Measurements from ENCODE around the gene HS6ST3. TPM values are rescaled to one million over a fixed set of nuclear protein-coding genes. Genes with fewer than 3 reads are reported as not detected.

HS6ST3 gene
- total RNA-seq, 4 donors from 2014 or later = 0.16 to 0.27 TPM; not detected in 2

- H3K9me3 ChIP-seq = no peaks in the 10 kb centered on the region
- no peak for DNase-seq
- H3K4me3 ChIP-seq = no peak overlapping the region
- H3K4me1 ChIP-seq = no peaks in the 10 kb centered on the region
- intact Hi-C loops (cut with DNase I; ENCODE audit: low total_unique reads) = no loop called here
- in situ Hi-C loops (cut with MboI; ENCODE audit: low pct_ligation_motif_present in 1 of 4, low pct_unique_long_range_greater_than_20kb in 1 of 4, low sequenced_read_pairs in 3 of 4) = no loop called here
- H3K36me3 ChIP-seq = no peaks in the 10 kb centered on the region
- TF ChIP-seq POLR2AphosphoS5 (IDR thresholded peaks at IDR 0.05) (no peak), POLR2A (IDR thresholded peaks at IDR 0.05) (no peak), EP300 (IDR thresholded peaks at IDR 0.05; ENCODE audit: low read depth) (no peak), CTCF (IDR thresholded peaks at IDR 0.05) (no peak)
- no peak overlapping the region for H3K27ac ChIP-seq
- no peaks in the 10 kb centered on the region for H3K27me3 ChIP-seq
Measured at GRCh38 chr13:96672016-96672415, 582.1 kb downstream of the HS6ST3 start.

GRCh38 chr13:96673825-96674224 lies 583.9 kb downstream of the HS6ST3 start:
- no peaks in the 10 kb centered on the region for H3K27me3 ChIP-seq
- no peaks in the 10 kb centered on the region for H3K4me1 ChIP-seq
- DNase-seq = no peak
- intact Hi-C loops (cut with DNase I; ENCODE audit: low total_unique reads) = no loop called here
- in situ Hi-C loops (cut with MboI; ENCODE audit: low pct_ligation_motif_present in 1 of 4, low pct_unique_long_range_greater_than_20kb in 1 of 4, low sequenced_read_pairs in 3 of 4) = no loop called here
- no peak overlapping the region for H3K4me3 ChIP-seq
- no peaks in the 10 kb centered on the region for H3K36me3 ChIP-seq
- WGBS, 2 donors (ENCODE audit: low coverage in 1 of 2) = 77 to 89% methylated on average over 3 of the region's 3 CpGs
- no peaks in the 10 kb centered on the region for H3K9me3 ChIP-seq
- TF ChIP-seq CTCF (IDR thresholded peaks at IDR 0.05) (no peak), POLR2AphosphoS5 (IDR thresholded peaks at IDR 0.05) (no peak), POLR2A (IDR thresholded peaks at IDR 0.05) (no peak), EP300 (IDR thresholded peaks at IDR 0.05; ENCODE audit: low read depth) (no peak)
- no peak overlapping the region for H3K27ac ChIP-seq

DNA sequence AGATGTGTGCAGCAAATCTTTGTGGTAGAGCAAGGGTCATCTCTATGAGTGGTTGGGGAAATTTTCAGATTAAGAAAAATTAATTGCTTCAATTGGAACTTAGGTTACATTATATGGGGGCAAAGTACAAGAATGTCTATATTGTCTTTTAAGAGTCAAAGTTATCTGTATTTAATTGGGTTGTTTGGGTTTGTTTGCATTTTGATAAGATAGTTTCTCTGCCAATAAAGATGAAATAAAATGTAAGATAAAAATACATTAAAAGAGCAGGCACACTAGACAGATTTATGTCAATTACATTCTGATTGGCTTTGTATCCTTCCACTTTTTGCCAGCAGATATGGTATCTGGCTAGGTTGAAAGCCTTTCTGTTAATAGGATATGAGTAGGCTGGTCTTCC lies 587.1 kb downstream of the HS6ST3 start:
- Histone ChIP-seq H3K4me3 (no peak overlapping the region), H3K4me1 (no peaks in the 10 kb centered on the region), H3K27ac (no peak overlapping the region), H3K36me3 (no peaks in the 10 kb centered on the region), H3K9me3 (no peaks in the 10 kb centered on the region), H3K27me3 (no peaks in the 10 kb centered on the region)
- in situ Hi-C loops (cut with MboI; ENCODE audit: low pct_ligation_motif_present in 1 of 4, low pct_unique_long_range_greater_than_20kb in 1 of 4, low sequenced_read_pairs in 3 of 4) = no loop called here
- no peak for TF ChIP-seq EP300 (IDR thresholded peaks at IDR 0.05; ENCODE audit: low read depth)
- DNase-seq = no peak
- intact Hi-C loops (cut with DNase I; ENCODE audit: low total_unique reads) = no loop called here

DNA sequence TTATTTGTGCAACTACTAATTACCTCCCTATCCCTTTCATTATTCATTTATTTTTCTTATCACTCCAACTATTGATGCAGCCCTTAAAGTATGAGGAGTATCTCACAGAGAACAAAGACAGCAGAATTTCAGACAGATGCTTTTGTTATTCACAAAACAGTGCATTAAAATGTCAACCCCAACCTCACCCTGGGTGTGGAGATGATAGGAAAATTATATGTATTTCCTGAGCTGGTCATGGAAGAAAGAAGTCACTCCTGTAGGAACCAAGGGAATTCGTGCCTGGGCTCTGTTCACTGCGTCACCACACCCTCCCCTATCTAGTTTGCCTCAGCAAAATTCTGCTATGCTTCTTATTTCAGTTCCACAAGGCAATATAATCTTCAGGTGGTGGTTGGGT lies 588.9 kb downstream of the HS6ST3 start:
- no peak for TF ChIP-seq CTCF (IDR thresholded peaks at IDR 0.05)
- no peak for TF ChIP-seq POLR2A (IDR thresholded peaks at IDR 0.05)
- no peak for TF ChIP-seq POLR2AphosphoS5 (IDR thresholded peaks at IDR 0.05)
- no peak for TF ChIP-seq EP300 (IDR thresholded peaks at IDR 0.05; ENCODE audit: low read depth)
- in situ Hi-C loops (cut with MboI; ENCODE audit: low pct_ligation_motif_present in 1 of 4, low pct_unique_long_range_greater_than_20kb in 1 of 4, low sequenced_read_pairs in 3 of 4) (no loop called here), intact Hi-C loops (cut with DNase I; ENCODE audit: low total_unique reads) (no loop called here)
- no peak for DNase-seq
- WGBS, 2 donors (ENCODE audit: low coverage in 1 of 2) = 77% methylated on average over 2 of the region's 2 CpGs; no CpG with 5 or more reads in 1 of the 2 donors
- Histone ChIP-seq H3K27me3 (no peaks in the 10 kb centered on the region), H3K4me1 (no peaks in the 10 kb centered on the region), H3K36me3 (no peaks in the 10 kb centered on the region), H3K4me3 (no peak overlapping the region), H3K27ac (no peak overlapping the region), H3K9me3 (no peaks in the 10 kb centered on the region)

- in situ Hi-C loops (cut with MboI; ENCODE audit: low pct_ligation_motif_present in 1 of 4, low pct_unique_long_range_greater_than_20kb in 1 of 4, low sequenced_read_pairs in 3 of 4) = no loop called here
- Histone ChIP-seq H3K27me3 (no peaks in the 10 kb centered on the region), H3K4me1 (no peaks in the 10 kb centered on the region), H3K27ac (no peak overlapping the region), H3K36me3 (no peaks in the 10 kb centered on the region), H3K4me3 (no peak overlapping the region), H3K9me3 (no peaks in the 10 kb centered on the region)
- WGBS, 2 donors (ENCODE audit: low coverage in 1 of 2) = 77 to 86% methylated on average over 5 of the region's 5 CpGs
- intact Hi-C loops (cut with DNase I; ENCODE audit: low total_unique reads) = no loop called here
- no peak for TF ChIP-seq EP300 (IDR thresholded peaks at IDR 0.05; ENCODE audit: low read depth)
- no peak for TF ChIP-seq POLR2A (IDR thresholded peaks at IDR 0.05)
- no peak for TF ChIP-seq POLR2AphosphoS5 (IDR thresholded peaks at IDR 0.05)
- TF ChIP-seq CTCF (IDR thresholded peaks at IDR 0.05) = no peak
- no peak for DNase-seq
Measured at GRCh38 chr13:96680898-96681297, 591.0 kb downstream of the HS6ST3 start.

Data from transverse colon (tissue), 4 donors.